Activated CD4-positive, alpha-beta T cell treated with anti-CD3 and anti-CD28 coated beads, Interleukin-2, Interleukin-6, amounts not matched to agents 100 ng/mL and 50 ng/mL, durations not matched to agents 16 hours and 8 hours (primary cell): ENCODE measurements around the gene VMP1.

Experiments used
- DNase-seq: peaks from one replicate; pipeline ENCODE4 v3.0.0-alpha.2; 2020

Gene VMP1

GRCh38 chr17:59707149-59707970 lies at the start of gene VMP1, which contains the start of gene PTRH2:
TSS of gene VMP1 (plus strand) at chr17:59707654. CDS start at chr17:59731447, 23,793 bp downstream.
TSS of gene PTRH2 (minus strand) at chr17:59707430. CDS start at chr17:59697978, 9,452 bp downstream.
- DNase-seq: peak; percentile 98

GRCh38 chr17:59666235-59666634 lies 41.2 kb upstream of the VMP1 start:
- no peak for DNase-seq

GRCh38 chr17:59668816-59669215 lies 38.6 kb upstream of the VMP1 start:
- DNase-seq: no peak

- no peak for DNase-seq
Observed at GRCh38 chr17:59669411-59669810, 38.0 kb upstream of the VMP1 start.

- no peak for DNase-seq
Observed at GRCh38 chr17:59669944-59670343, 37.5 kb upstream of the VMP1 start.

- DNase-seq: no peak
Observed at GRCh38 chr17:59671386-59671785, 36.1 kb upstream of the VMP1 start.

GRCh38 chr17:59675231-59675630 lies 32.2 kb upstream of the VMP1 start:
- DNase-seq: no peak

GRCh38 chr17:59676716-59677115 lies 30.7 kb upstream of the VMP1 start:
- DNase-seq: no peak

- no peak for DNase-seq
Observed at GRCh38 chr17:59678918-59679317, 28.5 kb upstream of the VMP1 start.

GRCh38 chr17:59680314-59680713 lies 27.1 kb upstream of the VMP1 start:
- DNase-seq: no peak

- no peak for DNase-seq
Observed at GRCh38 chr17:59683283-59683682, 24.2 kb upstream of the VMP1 start.

- no peak for DNase-seq
Observed at GRCh38 chr17:59684967-59685366, 22.5 kb upstream of the VMP1 start.

- no peak for DNase-seq
Observed at GRCh38 chr17:59688008-59688407, 19.4 kb upstream of the VMP1 start.

GRCh38 chr17:59688496-59688895 lies 19.0 kb upstream of the VMP1 start:
- DNase-seq: no peak

- no peak for DNase-seq
Observed at GRCh38 chr17:59693582-59693981, 13.9 kb upstream of the VMP1 start.

GRCh38 chr17:59694344-59694743 lies 13.1 kb upstream of the VMP1 start:
- DNase-seq: no peak

- DNase-seq: no peak
Observed at GRCh38 chr17:59695945-59696681, 11.3 kb upstream of the VMP1 start.

- DNase-seq: no peak
Observed at GRCh38 chr17:59696682-59697277, 10.7 kb upstream of the VMP1 start.

GRCh38 chr17:59698143-59698542 lies 9.3 kb upstream of the VMP1 start:
- DNase-seq: no peak

- no peak for DNase-seq
Observed at GRCh38 chr17:59699218-59699617, 8.2 kb upstream of the VMP1 start.

- DNase-seq: no peak
Observed at GRCh38 chr17:59699786-59700185, 7.7 kb upstream of the VMP1 start.

GRCh38 chr17:59702304-59702703 lies 5.2 kb upstream of the VMP1 start:
- DNase-seq: no peak

GRCh38 chr17:59707971-59708430 lies 547 bp downstream of the VMP1 start:
- no peak for DNase-seq

- DNase-seq: no peak
Observed at GRCh38 chr17:59711936-59712335, 4.5 kb downstream of the VMP1 start.
